HG03575 (cell line): ENCODE measurements around the gene SCARF2.
"Not testable (repeated sequence)": the region's sequence is repeated elsewhere in the genome, so short reads cannot be mapped to it uniquely, and the experiment has no call there.

Experiments used
- ATAC-seq: cut with Tn5 transposase; IDR thresholded peaks from one replicate; pipeline ENCODE4 v1.9.1; 2021; ENCODE audit not compliant: unreplicated experiment, insufficient number of reproducible peaks, low FRiP score; ENCODE audit errors: extremely low read depth

SCARF2 gene

GRCh38 chr22:20386336-20386735, 51.3 kb downstream of the SCARF2 start:
- no peak for ATAC-seq

GRCh38 chr22:20384865-20385264, 52.8 kb downstream of the SCARF2 start:
- ATAC-seq: no peak

- ATAC-seq: no peak
Measured at GRCh38 chr22:20384171-20384570, 53.5 kb downstream of the SCARF2 start.

- ATAC-seq: no peak
Measured at GRCh38 chr22:20383538-20383937, 54.1 kb downstream of the SCARF2 start.

- ATAC-seq: no peak
Measured at GRCh38 chr22:20380486-20380885, 57.1 kb downstream of the SCARF2 start.

- not testable (repeated sequence) for ATAC-seq
Measured at GRCh38 chr22:20378684-20379083, 58.9 kb downstream of the SCARF2 start.

- no peak for ATAC-seq
Measured at GRCh38 chr22:20378110-20378509, 59.5 kb downstream of the SCARF2 start.

- ATAC-seq: not testable (repeated sequence)
Measured at GRCh38 chr22:20376983-20377382, 60.6 kb downstream of the SCARF2 start.

- not testable (repeated sequence) for ATAC-seq
Measured at GRCh38 chr22:20376281-20376680, 61.3 kb downstream of the SCARF2 start.
